Nephron progenitor cell (in vitro differentiated cells): ENCODE results near the gene BRMS1.
"Not testable (repeated sequence)": the region's sequence is repeated elsewhere in the genome, so short reads cannot be mapped to it uniquely, and the experiment has no call there.

Experiments
- DNase-seq: peaks from one replicate; pipeline ENCODE4 v3.0.0; 2021
- H3K27ac Mint-ChIP-seq: 2 replicates; pipeline ENCODE4 v1.8.0; 2021; ENCODE audit warnings: mild to moderate bottlenecking, moderate library complexity, mixed read lengths
- H3K27me3 Mint-ChIP-seq: 2 replicates; pipeline ENCODE4 v1.8.0; 2021; ENCODE audit warnings: mild to moderate bottlenecking, low read depth, mixed read lengths; ENCODE audit not compliant: poor library complexity
- H3K36me3 Mint-ChIP-seq: 2 replicates; pipeline ENCODE4 v1.8.0; 2021; ENCODE audit warnings: low read depth, mixed read lengths
- H3K4me1 Mint-ChIP-seq: 2 replicates; pipeline ENCODE4 v1.8.0; 2021; ENCODE audit warnings: mixed read lengths
- H3K4me3 Mint-ChIP-seq: 2 replicates; pipeline ENCODE4 v1.8.0; 2021; ENCODE audit warnings: mild to moderate bottlenecking, moderate library complexity, mixed read lengths
- H3K9me3 Mint-ChIP-seq: 2 replicates; pipeline ENCODE4 v1.8.0; 2021; ENCODE audit warnings: mild to moderate bottlenecking, moderate library complexity, mixed read lengths
- TF ChIP-seq, protein P1 (sequence below): fragments of 200-600 bp; sonication (generic); IDR thresholded peaks from 2 replicates; pipeline ENCODE4 v1.5.0; 2021; ENCODE audit warnings: antibody characterized with exemption

BRMS1 gene

GRCh38 chr11:66344550-66345315, at the start of gene BRMS1:
BRMS1 (minus strand) TSS chr11:66345104; CDS start chr11:66342234, 2,870 bp downstream.
- peaks cover 11% of the 10 kb centered on the region for H3K36me3 Mint-ChIP-seq
- peaks cover 49% of the 10 kb centered on the region for H3K4me1 Mint-ChIP-seq
- TF ChIP-seq, protein P1, sequence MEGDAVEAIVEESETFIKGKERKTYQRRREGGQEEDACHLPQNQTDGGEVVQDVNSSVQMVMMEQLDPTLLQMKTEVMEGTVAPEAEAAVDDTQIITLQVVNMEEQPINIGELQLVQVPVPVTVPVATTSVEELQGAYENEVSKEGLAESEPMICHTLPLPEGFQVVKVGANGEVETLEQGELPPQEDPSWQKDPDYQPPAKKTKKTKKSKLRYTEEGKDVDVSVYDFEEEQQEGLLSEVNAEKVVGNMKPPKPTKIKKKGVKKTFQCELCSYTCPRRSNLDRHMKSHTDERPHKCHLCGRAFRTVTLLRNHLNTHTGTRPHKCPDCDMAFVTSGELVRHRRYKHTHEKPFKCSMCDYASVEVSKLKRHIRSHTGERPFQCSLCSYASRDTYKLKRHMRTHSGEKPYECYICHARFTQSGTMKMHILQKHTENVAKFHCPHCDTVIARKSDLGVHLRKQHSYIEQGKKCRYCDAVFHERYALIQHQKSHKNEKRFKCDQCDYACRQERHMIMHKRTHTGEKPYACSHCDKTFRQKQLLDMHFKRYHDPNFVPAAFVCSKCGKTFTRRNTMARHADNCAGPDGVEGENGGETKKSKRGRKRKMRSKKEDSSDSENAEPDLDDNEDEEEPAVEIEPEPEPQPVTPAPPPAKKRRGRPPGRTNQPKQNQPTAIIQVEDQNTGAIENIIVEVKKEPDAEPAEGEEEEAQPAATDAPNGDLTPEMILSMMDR = no peak
- H3K27me3 Mint-ChIP-seq = peaks cover 12% of the 10 kb centered on the region
- DNase-seq = peak; percentile 96
- H3K9me3 Mint-ChIP-seq = peaks cover 3% of the 10 kb centered on the region
- H3K27ac Mint-ChIP-seq = peak within 1 kb of the TSS; percentile 97
- H3K4me3 Mint-ChIP-seq = peak within 1 kb of the TSS; percentile 96

GRCh38 chr11:66393954-66394353, 49.0 kb upstream of the BRMS1 start:
- DNase-seq = no peak
- peaks cover 21% of the 10 kb centered on the region for H3K27me3 Mint-ChIP-seq
- no peak overlapping the region for H3K27ac Mint-ChIP-seq
- peaks cover 8% of the 10 kb centered on the region for H3K9me3 Mint-ChIP-seq
- no peaks in the 10 kb centered on the region for H3K4me1 Mint-ChIP-seq
- H3K4me3 Mint-ChIP-seq = no peak overlapping the region
- no peaks in the 10 kb centered on the region for H3K36me3 Mint-ChIP-seq
- TF ChIP-seq, protein P1 = no peak

GRCh38 chr11:66391322-66391721, 46.4 kb upstream of the BRMS1 start:
- TF ChIP-seq, protein P1 = no peak
- DNase-seq = no peak
- no peak overlapping the region for H3K4me3 Mint-ChIP-seq

GRCh38 chr11:66388780-66389386, 44.0 kb upstream of the BRMS1 start:
- no peaks in the 10 kb centered on the region for H3K36me3 Mint-ChIP-seq
- H3K4me1 Mint-ChIP-seq = peaks cover 13% of the 10 kb centered on the region
- TF ChIP-seq, protein P1 = peak; percentile 72
- peaks cover under 1% of the 10 kb centered on the region for H3K9me3 Mint-ChIP-seq
- no peak overlapping the region for H3K27ac Mint-ChIP-seq
- H3K4me3 Mint-ChIP-seq = no peak overlapping the region
- DNase-seq = peak; percentile 68
- peaks cover 14% of the 10 kb centered on the region for H3K27me3 Mint-ChIP-seq

More at GRCh38 chr11:66391322-66391721, 46.4 kb upstream of the BRMS1 start:
- H3K4me1 Mint-ChIP-seq = peaks cover 4% of the 10 kb centered on the region
- peaks cover 19% of the 10 kb centered on the region for H3K27me3 Mint-ChIP-seq
- H3K9me3 Mint-ChIP-seq = peaks cover 8% of the 10 kb centered on the region
- H3K36me3 Mint-ChIP-seq = no peaks in the 10 kb centered on the region
- H3K27ac Mint-ChIP-seq = no peak overlapping the region

- Mint-ChIP-seq H3K4me1 (peaks cover 13% of the 10 kb centered on the region), H3K36me3 (no peaks in the 10 kb centered on the region), H3K27me3 (peaks cover 8% of the 10 kb centered on the region), H3K4me3 (peak overlapping the region; percentile 56), H3K9me3 (no peaks in the 10 kb centered on the region), H3K27ac (no peak overlapping the region)
- DNase-seq = peak; percentile 95
- TF ChIP-seq, protein P1 = peak; percentile 88
These were observed 41.5 kb upstream of the BRMS1 start for GRCh38 chr11:66386171-66387069.

DNA sequence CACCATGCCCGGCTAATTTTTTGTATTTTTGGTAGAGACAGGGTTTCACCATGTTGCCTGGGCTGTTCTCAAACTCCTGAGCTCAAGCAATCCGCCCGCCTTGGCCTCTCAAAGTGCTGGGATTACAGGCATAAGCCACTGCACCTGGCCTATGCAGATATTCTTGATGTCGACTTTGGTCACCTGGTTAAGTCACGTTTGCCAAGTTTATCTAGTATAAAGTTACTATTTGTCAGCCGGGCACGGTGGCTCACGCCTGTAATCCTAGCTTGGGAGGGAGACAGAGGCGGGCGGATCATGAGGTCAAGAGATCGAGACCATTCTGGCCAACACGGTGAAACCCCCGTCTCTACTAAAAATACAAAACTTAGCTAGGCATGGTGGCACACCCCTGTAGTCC, 39.4 kb upstream of the BRMS1 start:
- H3K9me3 Mint-ChIP-seq, DNase-seq, H3K4me3 Mint-ChIP-seq, H3K36me3 Mint-ChIP-seq, H3K27ac Mint-ChIP-seq, H3K27me3 Mint-ChIP-seq: not testable (repeated sequence)
- H3K4me1 Mint-ChIP-seq = peaks cover 20% of the 10 kb centered on the region

DNA sequence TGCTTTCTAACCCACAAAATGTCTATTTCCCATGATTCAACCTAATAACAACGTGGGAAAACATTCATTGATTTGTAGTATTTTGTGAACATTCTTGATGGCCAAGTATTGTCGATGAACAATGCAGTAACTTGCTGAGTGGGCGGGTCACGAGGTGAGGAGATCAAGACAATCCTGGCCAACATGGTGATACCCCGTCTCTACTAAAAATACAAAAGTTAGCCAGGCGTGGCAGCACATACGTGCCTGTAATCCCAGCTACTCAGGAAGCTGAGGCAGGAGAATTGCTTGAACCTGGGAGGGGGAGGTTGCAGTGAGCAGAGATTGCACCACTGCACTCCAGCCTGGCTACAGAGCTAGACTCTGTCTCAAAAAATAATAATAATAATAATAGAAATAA, 35.4 kb upstream of the BRMS1 start:
- not testable (repeated sequence) for H3K27me3 Mint-ChIP-seq, DNase-seq, H3K36me3 Mint-ChIP-seq

DNA sequence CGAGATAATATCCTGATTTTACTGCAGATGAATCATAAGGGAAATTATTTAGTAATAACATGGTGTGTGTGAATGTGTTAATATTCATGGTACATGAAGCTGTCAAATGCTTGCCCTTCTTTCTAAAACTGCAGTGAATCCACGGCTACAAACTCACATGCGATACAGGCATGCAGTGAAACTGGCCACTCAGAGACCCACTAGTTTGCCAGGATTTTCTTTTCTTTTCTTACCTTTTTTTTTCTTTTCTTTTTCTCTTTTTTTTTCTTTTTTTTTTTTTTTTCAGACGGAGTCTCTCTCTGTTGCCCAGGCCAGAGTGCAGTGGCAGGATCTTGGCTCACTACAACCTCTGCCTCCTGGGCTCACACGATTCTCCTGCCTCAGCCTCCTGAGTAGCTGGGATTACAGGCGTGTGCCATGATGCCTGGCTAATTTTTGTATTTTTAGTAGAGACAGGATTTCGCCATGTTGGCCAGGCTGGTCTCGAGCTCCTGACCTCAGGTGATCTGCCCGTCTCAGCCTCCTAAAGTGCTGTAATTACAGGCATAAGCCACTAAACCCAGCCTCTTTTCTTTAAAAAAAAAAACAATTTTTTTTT, 28.9 kb upstream of the BRMS1 start:
- H3K4me3 Mint-ChIP-seq = peak overlapping the region; percentile 45
- H3K27ac Mint-ChIP-seq = peak overlapping the region; percentile 39
- peaks cover 36% of the 10 kb centered on the region for H3K4me1 Mint-ChIP-seq
- not testable (repeated sequence) for DNase-seq, H3K9me3 Mint-ChIP-seq, H3K36me3 Mint-ChIP-seq
- peaks cover 13% of the 10 kb centered on the region for H3K27me3 Mint-ChIP-seq

More for the DNA sequence above, 35.4 kb upstream of the BRMS1 start:
- not testable (repeated sequence) for H3K9me3 Mint-ChIP-seq, H3K4me3 Mint-ChIP-seq, H3K27ac Mint-ChIP-seq
- peaks cover 11% of the 10 kb centered on the region for H3K4me1 Mint-ChIP-seq
